ENCODE results near the gene FAM162A. TPM values are rescaled to one million over a fixed set of nuclear protein-coding genes. Genes with fewer than 3 reads are reported as not detected.

Gene FAM162A
- 10 to 100 TPM; 49.0 to 65.6 (median 63.9) TPM for polyA plus RNA-seq

GRCh38 chr3:122383771-122384697 lies at the start of gene FAM162A:
FAM162A (plus strand) TSS chr3:122384182; CDS start chr3:122384266, 84 bp downstream.
- peaks cover 25 to 42% of the 10 kb centered on the region in 2 donors for H3K4me1 Mint-ChIP-seq
- peak within 1 kb of the TSS; percentile 77 to 96 (median 93) for H3K27ac Mint-ChIP-seq
- H3K27me3 Mint-ChIP-seq (ENCODE audit: low read depth in 3 of 3): peaks cover 0 to 2% (median 0%) of the 10 kb centered on the region in 3 donors
- H3K36me3 Mint-ChIP-seq: peaks cover 0 to 8% (median 4%) of the 10 kb centered on the region in 3 donors
- peak within 1 kb of the TSS; percentile 90 to 97 (median 94) for H3K4me3 Mint-ChIP-seq
- DNase-seq: peak; percentile 91 to 92 (median 91)
- no peaks in the 10 kb centered on the region for H3K9me3 Mint-ChIP-seq

- Mint-ChIP-seq H3K9me3 (no peaks in the 10 kb centered on the region), H3K4me3 (no peak overlapping the region), H3K27me3 (ENCODE audit: low read depth in 3 of 3) (peaks cover 0 to 6% (median 4%) of the 10 kb centered on the region in 3 donors), H3K36me3 (no peaks in the 10 kb centered on the region), H3K27ac (no peak overlapping the region), H3K4me1 (no peaks in the 10 kb centered on the region)
- DNase-seq: no peak
Observed at GRCh38 chr3:122342803-122343202, 41.2 kb upstream of the FAM162A start.

- Mint-ChIP-seq H3K4me1 (no peaks in the 10 kb centered on the region), H3K36me3 (no peaks in the 10 kb centered on the region), H3K4me3 (no peak overlapping the region), H3K27ac (no peak overlapping the region), H3K9me3 (no peaks in the 10 kb centered on the region), H3K27me3 (ENCODE audit: low read depth in 3 of 3) (peaks cover 0 to 7% (median 7%) of the 10 kb centered on the region in 3 donors)
- DNase-seq: no peak
Observed at GRCh38 chr3:122343654-122344053, 40.3 kb upstream of the FAM162A start.

GRCh38 chr3:122349171-122349570 lies 34.8 kb upstream of the FAM162A start:
- H3K4me1 Mint-ChIP-seq: no peaks in the 10 kb centered on the region

GRCh38 chr3:122350814-122351418 lies 33.1 kb upstream of the FAM162A start:
- Mint-ChIP-seq H3K36me3 (no peaks in the 10 kb centered on the region), H3K4me3 (no peak overlapping the region), H3K27ac (no peak overlapping the region), H3K4me1 (no peaks in the 10 kb centered on the region), H3K9me3 (no peaks in the 10 kb centered on the region), H3K27me3 (ENCODE audit: low read depth in 3 of 3) (peaks cover 0 to 5% (median 5%) of the 10 kb centered on the region in 3 donors)
- no peak for DNase-seq

More at GRCh38 chr3:122349171-122349570, 34.8 kb upstream of the FAM162A start:
- Mint-ChIP-seq H3K36me3 (no peaks in the 10 kb centered on the region), H3K27ac (no peak overlapping the region), H3K27me3 (ENCODE audit: low read depth in 3 of 3) (peaks cover 0 to 5% (median 5%) of the 10 kb centered on the region in 3 donors), H3K9me3 (no peaks in the 10 kb centered on the region), H3K4me3 (no peak overlapping the region)
- DNase-seq: no peak

GRCh38 chr3:122351612-122352011 lies 32.4 kb upstream of the FAM162A start:
- no peak for DNase-seq
- Mint-ChIP-seq H3K27me3 (ENCODE audit: low read depth in 3 of 3) (peaks cover 0 to 5% (median 5%) of the 10 kb centered on the region in 3 donors), H3K4me1 (no peaks in the 10 kb centered on the region), H3K27ac (no peak overlapping the region), H3K9me3 (no peaks in the 10 kb centered on the region), H3K4me3 (no peak overlapping the region), H3K36me3 (no peaks in the 10 kb centered on the region)

GRCh38 chr3:122353215-122353614 lies 30.8 kb upstream of the FAM162A start:
- Mint-ChIP-seq H3K4me3 (no peak overlapping the region), H3K36me3 (peaks cover under 1 to 4% (median 4%) of the 10 kb centered on the region in 3 donors), H3K4me1 (no peaks in the 10 kb centered on the region), H3K27ac (no peak overlapping the region), H3K9me3 (no peaks in the 10 kb centered on the region), H3K27me3 (ENCODE audit: low read depth in 3 of 3) (no peaks in the 10 kb centered on the region)
- no peak for DNase-seq

- no peaks in the 10 kb centered on the region for H3K9me3 Mint-ChIP-seq
- no peak for DNase-seq
- H3K27me3 Mint-ChIP-seq (ENCODE audit: low read depth in 3 of 3): no peaks in the 10 kb centered on the region
- no peak overlapping the region for H3K27ac Mint-ChIP-seq
- no peaks in the 10 kb centered on the region for H3K4me1 Mint-ChIP-seq
- no peak overlapping the region for H3K4me3 Mint-ChIP-seq
- peaks cover 4 to 8% (median 5%) of the 10 kb centered on the region in 3 donors for H3K36me3 Mint-ChIP-seq
Observed at GRCh38 chr3:122353893-122354401, 30.0 kb upstream of the FAM162A start.

- H3K27ac Mint-ChIP-seq: no peak overlapping the region
Observed at GRCh38 chr3:122355612-122356011, 28.4 kb upstream of the FAM162A start.

GRCh38 chr3:122356402-122356801 lies 27.6 kb upstream of the FAM162A start:
- no peaks in the 10 kb centered on the region for H3K9me3 Mint-ChIP-seq
- no peaks in the 10 kb centered on the region for H3K27me3 Mint-ChIP-seq (ENCODE audit: low read depth in 3 of 3)
- peaks cover 5 to 13% (median 8%) of the 10 kb centered on the region in 3 donors for H3K36me3 Mint-ChIP-seq
- H3K27ac Mint-ChIP-seq: no peak overlapping the region
- DNase-seq: no peak
- no peak overlapping the region for H3K4me3 Mint-ChIP-seq
- no peaks in the 10 kb centered on the region for H3K4me1 Mint-ChIP-seq

More at GRCh38 chr3:122355612-122356011, 28.4 kb upstream of the FAM162A start:
- Mint-ChIP-seq H3K27me3 (ENCODE audit: low read depth in 3 of 3) (no peaks in the 10 kb centered on the region), H3K4me3 (no peak overlapping the region), H3K36me3 (peaks cover 5 to 13% (median 8%) of the 10 kb centered on the region in 3 donors), H3K9me3 (no peaks in the 10 kb centered on the region), H3K4me1 (no peaks in the 10 kb centered on the region)
- no peak for DNase-seq

- Mint-ChIP-seq H3K4me3 (no peak overlapping the region), H3K27ac (peak overlapping the region in 2 of 6 donors; percentile 9 to 31), H3K27me3 (ENCODE audit: low read depth in 3 of 3) (no peaks in the 10 kb centered on the region), H3K4me1 (no peaks in the 10 kb centered on the region), H3K36me3 (peaks cover 5 to 16% (median 8%) of the 10 kb centered on the region in 3 donors), H3K9me3 (no peaks in the 10 kb centered on the region)
- DNase-seq: no peak
Observed at GRCh38 chr3:122357828-122358702, 25.9 kb upstream of the FAM162A start.

- Mint-ChIP-seq H3K4me1 (no peaks in the 10 kb centered on the region), H3K9me3 (no peaks in the 10 kb centered on the region), H3K27ac (peak overlapping the region in 1 of 6 donors; percentile 9), H3K27me3 (ENCODE audit: low read depth in 3 of 3) (no peaks in the 10 kb centered on the region), H3K4me3 (no peak overlapping the region), H3K36me3 (peaks cover 5 to 21% (median 12%) of the 10 kb centered on the region in 3 donors)
- no peak for DNase-seq
Observed at GRCh38 chr3:122358703-122359032, 25.3 kb upstream of the FAM162A start.

GRCh38 chr3:122362026-122362425 lies 22.0 kb upstream of the FAM162A start:
- no peak for DNase-seq
- no peaks in the 10 kb centered on the region for H3K27me3 Mint-ChIP-seq (ENCODE audit: low read depth in 3 of 3)
- no peaks in the 10 kb centered on the region for H3K4me1 Mint-ChIP-seq
- peaks cover 12 to 32% (median 14%) of the 10 kb centered on the region in 3 donors for H3K36me3 Mint-ChIP-seq
- H3K4me3 Mint-ChIP-seq: no peak overlapping the region
- H3K27ac Mint-ChIP-seq: no peak overlapping the region
- no peaks in the 10 kb centered on the region for H3K9me3 Mint-ChIP-seq
